Measurements from ENCODE around the gene SLC12A8. TPM values are rescaled to one million over a fixed set of nuclear protein-coding genes. Genes with fewer than 3 reads are reported as not detected.

SLC12A8 gene
- total and polyA plus RNA-seq, 2 of the 13 experiments (the other 11 are each of a cell fraction or from before 2014, with no cell fraction given): 0.44 to 0.71 TPM

GRCh38 chr3:125078951-125079674 lies 133.4 kb downstream of the SLC12A8 start:
- ATAC-seq: no peak
- no peaks in the 10 kb centered on the region for H3K79me2 ChIP-seq (ENCODE audit: insufficient read depth, low read length)
- BruUV-seq (replicated peaks): no TSS peak
- FAIRE-seq: no peak
- intact Hi-C loops (cut with micrococcal nuclease; ENCODE audit: unreplicated experiment): no loop called here
- H4K20me1 ChIP-seq (ENCODE audit: insufficient read depth, low read length): no peaks in the 10 kb centered on the region
- TF ChIP-seq ZNF550 (CRISPR knock-in tag; IDR thresholded peaks at IDR 0.05; ENCODE audit: borderline replicate concordance): no peak
- no peak for TF ChIP-seq FOXM1 (CRISPR knock-in tag; IDR thresholded peaks at IDR 0.05)
- peak; percentile 18; the same call in 1 of the 2 replicates for TF ChIP-seq FOXA3 (CRISPR knock-in tag; IDR thresholded peaks at IDR 0.05)
- TF ChIP-seq ZC3H4 (CRISPR knock-in tag; IDR thresholded peaks at IDR 0.05; ENCODE audit: borderline replicate concordance): no peak
- no peak for TF ChIP-seq SOX6 (IDR thresholded peaks at IDR 0.05)
- TF ChIP-seq SOX6 (CRISPR knock-in tag; IDR thresholded peaks at IDR 0.05): no peak
- no peaks in the 10 kb centered on the region for H3K36me3 ChIP-seq (replicated peaks in 1 of 2; ENCODE audit: control insufficient read depth in 1 of 2, insufficient read depth in 2 of 2, low read length in 2 of 2)
- H3K4me3 ChIP-seq (replicated peaks in 1 of 3; ENCODE audit: insufficient read depth in 1 of 3, low read depth in 2 of 3, low read length in 3 of 3): no peak overlapping the region
- H3K27me3 ChIP-seq (ENCODE audit: control insufficient read depth in 1 of 2, insufficient read depth in 2 of 2, low read length in 2 of 2): no peaks in the 10 kb centered on the region; a peak in 1 of 5 replicates
- H3K4me2 ChIP-seq (ENCODE audit: low read depth, low read length): no peak overlapping the region
- H3K9me3 ChIP-seq (ENCODE audit: low read length): no peaks in the 10 kb centered on the region
- H3K9ac ChIP-seq (ENCODE audit: insufficient read depth, low read depth, low read length): no peak overlapping the region
- in situ Hi-C loops (cut with HindIII; ENCODE audit: extremely low pct_ligation_motif_present, low pct_unique_long_range_greater_than_20kb): no loop called here
- H2AFZ ChIP-seq (ENCODE audit: low read length): no peak overlapping the region
- DNase-seq (ENCODE audit: low spot score): no peak
- POLR2A ChIA-PET: interaction anchor here (1.0 kb wide), 1 partner anchor 16 kb away, joined by 8 read pairs; no protein-coding TSS in a partner anchor
- CTCF ChIA-PET (ENCODE audit: low intra/inter-chr PET ratio, low total read pairs): no interaction called here
- 23% methylated on average over 6 of the region's 6 CpGs for WGBS (ENCODE audit: low lambda C conversion rate)
- H3K4me1 ChIP-seq (ENCODE audit: insufficient read depth, low read length): peaks cover 20% of the 10 kb centered on the region
- H3K27ac ChIP-seq (ENCODE audit: extremely low read length, insufficient read depth, low read length): no peak overlapping the region

DNA sequence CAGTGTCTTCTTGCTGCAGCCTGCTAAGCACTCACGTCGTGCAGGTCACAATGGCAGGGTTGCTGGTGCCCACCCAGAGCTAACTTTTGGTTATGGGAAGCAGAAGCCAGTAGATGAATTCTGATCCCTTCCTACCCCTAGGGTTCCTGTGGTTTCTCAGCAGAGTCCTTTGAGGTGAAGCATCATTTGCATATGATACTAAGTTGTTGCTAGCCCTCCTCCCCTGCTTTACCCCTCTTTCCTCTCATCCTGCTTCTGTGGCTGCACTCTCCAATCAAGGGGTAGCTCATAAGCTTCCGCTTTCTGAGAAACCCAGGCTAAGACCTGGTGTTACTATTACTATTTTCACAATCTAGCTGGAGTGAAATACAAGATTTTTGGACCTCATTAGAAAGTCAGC lies 134.7 kb downstream of the SLC12A8 start:
- 94% methylated on average over 2 of the region's 3 CpGs for WGBS (ENCODE audit: low lambda C conversion rate)
- Histone ChIP-seq H3K27me3 (ENCODE audit: control insufficient read depth in 1 of 2, insufficient read depth in 2 of 2, low read length in 2 of 2) (peaks cover 0 to 2% of the 10 kb centered on the region in 2 experiments; a peak in 1 of 5 replicates), H4K20me1 (ENCODE audit: insufficient read depth, low read length) (no peaks in the 10 kb centered on the region), H3K27ac (ENCODE audit: extremely low read length, insufficient read depth, low read length) (no peak overlapping the region), H3K36me3 (replicated peaks in 1 of 2; ENCODE audit: control insufficient read depth in 1 of 2, insufficient read depth in 2 of 2, low read length in 2 of 2) (no peaks in the 10 kb centered on the region), H3K4me3 (replicated peaks in 1 of 3; ENCODE audit: insufficient read depth in 1 of 3, low read depth in 2 of 3, low read length in 3 of 3) (no peak overlapping the region), H3K9me3 (ENCODE audit: low read length) (no peaks in the 10 kb centered on the region), H3K4me1 (ENCODE audit: insufficient read depth, low read length) (peaks cover 20% of the 10 kb centered on the region), H3K9ac (ENCODE audit: insufficient read depth, low read depth, low read length) (no peak overlapping the region), H3K4me2 (ENCODE audit: low read depth, low read length) (no peak overlapping the region), H2AFZ (ENCODE audit: low read length) (no peak overlapping the region), H3K79me2 (ENCODE audit: insufficient read depth, low read length) (no peaks in the 10 kb centered on the region)
- no peak for TF ChIP-seq MAZ (IDR thresholded peaks at IDR 0.05; ENCODE audit: borderline replicate concordance, low read depth, low read length)
- no peak for TF ChIP-seq MAZ (CRISPR knock-in tag; IDR thresholded peaks at IDR 0.05; ENCODE audit: low read depth)
- no peak for TF ChIP-seq CHCHD3 (CRISPR knock-in tag; IDR thresholded peaks at IDR 0.05)
- no peak for TF ChIP-seq ZNF879 (CRISPR knock-in tag; IDR thresholded peaks at IDR 0.05)
- no peak for TF ChIP-seq ZNF234 (CRISPR knock-in tag; conservative IDR thresholded peaks at IDR 0.05)
- TF ChIP-seq FOXK2 (IDR thresholded peaks at IDR 0.05): no peak
- TF ChIP-seq GMEB1 (CRISPR knock-in tag; IDR thresholded peaks at IDR 0.05; ENCODE audit: borderline replicate concordance): no peak
- BruUV-seq (replicated peaks): no TSS peak
- ChIA-PET POLR2A (no interaction called here), CTCF (ENCODE audit: low intra/inter-chr PET ratio, low total read pairs) (no interaction called here)
- intact Hi-C loops (cut with micrococcal nuclease; ENCODE audit: unreplicated experiment) (no loop called here), in situ Hi-C loops (cut with HindIII; ENCODE audit: extremely low pct_ligation_motif_present, low pct_unique_long_range_greater_than_20kb) (no loop called here)
- no peak for DNase-seq (ENCODE audit: low spot score)
- FAIRE-seq: no peak
- ATAC-seq: no peak

All from HepG2 (cell line).